HepG2 (cell line): Measurements from ENCODE around the gene LRPPRC. TPM values are rescaled to one million over a fixed set of nuclear protein-coding genes. Genes with fewer than 3 reads are reported as not detected.

Experiments
- ARID3A ChIP-seq: IDR thresholded peaks from 2 replicates; pipeline ENCODE4 v1.6.1; 2012; ENCODE audit warnings: low read depth, low read length, improper control_type of control experiment
- EEA1 ChIP-seq: sonication (generic); formaldehyde crosslinking; IDR thresholded peaks from 2 replicates; pipeline ENCODE4 v1.5.1; 2020; ENCODE audit warnings: mild to moderate bottlenecking, missing genetic modification reagents, borderline replicate concordance
- ETV6 ChIP-seq: sonication (generic); formaldehyde crosslinking; conservative IDR thresholded peaks from 2 replicates; pipeline ENCODE4 v1.4.0; 2020; ENCODE audit warnings: missing genetic modification reagents
- FOXJ3 ChIP-seq: sonication (generic); formaldehyde crosslinking; IDR thresholded peaks from 2 replicates; pipeline ENCODE4 v1.4.0; 2020; ENCODE audit warnings: missing genetic modification reagents, mild to moderate bottlenecking, borderline replicate concordance
- FOXK2 ChIP-seq: fragments of 450-650 bp; IDR thresholded peaks from 2 replicates; pipeline ENCODE4 v1.6.1; 2016
- HDAC2 ChIP-seq: sonication (generic); formaldehyde crosslinking; IDR thresholded peaks from 2 replicates; pipeline ENCODE4 v1.4.0; 2020; ENCODE audit warnings: missing genetic modification reagents
- HNRNPLL ChIP-seq: fragments of 200-400 bp; formaldehyde crosslinking; IDR thresholded peaks from 2 replicates; pipeline ENCODE4 v1.6.1; 2017; ENCODE audit warnings: mild to moderate bottlenecking, low read depth, low read length; ENCODE audit not compliant: poor library complexity, severe bottlenecking
- HOXA7 ChIP-seq: sonication (generic); formaldehyde crosslinking; IDR thresholded peaks from 2 replicates; pipeline ENCODE4 v1.8.1; 2022; ENCODE audit warnings: mild to moderate bottlenecking, missing genetic modification reagents, moderate library complexity
- IRF1 ChIP-seq: sonication (generic); formaldehyde crosslinking; IDR thresholded peaks from 2 replicates; pipeline ENCODE4 v1.4.0; 2020; ENCODE audit warnings: low read depth, mild to moderate bottlenecking, missing genetic modification reagents
- NFIB ChIP-seq: sonication (generic); formaldehyde crosslinking; IDR thresholded peaks from 2 replicates; pipeline ENCODE4 v1.9.0; 2021; ENCODE audit warnings: missing genetic modification reagents, mild to moderate bottlenecking, borderline replicate concordance
- RFXANK ChIP-seq: IDR thresholded peaks from 2 replicates; pipeline ENCODE4 v1.6.1; 2016
- TIGD3 ChIP-seq: sonication (generic); formaldehyde crosslinking; IDR thresholded peaks from 2 replicates; pipeline ENCODE4 v1.5.1; 2020; ENCODE audit warnings: mild to moderate bottlenecking, missing genetic modification reagents, borderline replicate concordance
- ZBTB10 ChIP-seq: sonication (generic); formaldehyde crosslinking; IDR thresholded peaks from 2 replicates; pipeline ENCODE4 v1.4.0; 2020; ENCODE audit warnings: missing genetic modification reagents, borderline replicate concordance
- ZNF121 ChIP-seq: sonication (generic); formaldehyde crosslinking; IDR thresholded peaks from 2 replicates; pipeline ENCODE4 v1.5.0; 2020; ENCODE audit warnings: mild to moderate bottlenecking, missing genetic modification reagents
- ZNF136 ChIP-seq: sonication (generic); formaldehyde crosslinking; IDR thresholded peaks from 2 replicates; pipeline ENCODE4 v1.8.1; 2022; ENCODE audit warnings: low read depth, mild to moderate bottlenecking, moderate library complexity, missing genetic modification reagents
- ZNF207 ChIP-seq: fragments of 450-650 bp; IDR thresholded peaks from 2 replicates; pipeline ENCODE4 v1.6.1; 2016; ENCODE audit warnings: antibody characterized with exemption, borderline replicate concordance
- ZNF224 ChIP-seq: sonication (generic); formaldehyde crosslinking; IDR thresholded peaks from 2 replicates; pipeline ENCODE4 v1.5.0; 2020; ENCODE audit warnings: mild to moderate bottlenecking, missing genetic modification reagents
- ZNF264 ChIP-seq: sonication (generic); formaldehyde crosslinking; IDR thresholded peaks from 2 replicates; pipeline ENCODE4 v1.4.0; 2020; ENCODE audit warnings: missing genetic modification reagents
- ZNF275 ChIP-seq: sonication (generic); formaldehyde crosslinking; IDR thresholded peaks from 2 replicates; pipeline ENCODE4 v1.8.0; 2022; ENCODE audit warnings: missing genetic modification reagents, mild to moderate bottlenecking, inconsistent platforms, borderline replicate concordance
- ZNF292 ChIP-seq: sonication (generic); formaldehyde crosslinking; IDR thresholded peaks from 2 replicates; pipeline ENCODE4 v1.8.1; 2022; ENCODE audit warnings: mild to moderate bottlenecking, low read depth, missing genetic modification reagents, borderline replicate concordance
- ZNF30 ChIP-seq: sonication (generic); formaldehyde crosslinking; IDR thresholded peaks from 2 replicates; pipeline ENCODE4 v1.5.0; 2020; ENCODE audit warnings: mild to moderate bottlenecking, missing genetic modification reagents
- ZNF501 ChIP-seq: sonication (generic); formaldehyde crosslinking; IDR thresholded peaks from 2 replicates; pipeline ENCODE4 v1.5.1; 2020; ENCODE audit warnings: mild to moderate bottlenecking, moderate library complexity, missing genetic modification reagents
- ZNF607 ChIP-seq: sonication (generic); formaldehyde crosslinking; IDR thresholded peaks from 2 replicates; pipeline ENCODE4 v1.5.1; 2020; ENCODE audit warnings: missing genetic modification reagents, mild to moderate bottlenecking, borderline replicate concordance
- ZNF678 ChIP-seq: sonication (generic); formaldehyde crosslinking; IDR thresholded peaks from 2 replicates; pipeline ENCODE4 v1.4.0; 2020; ENCODE audit warnings: mild to moderate bottlenecking, missing genetic modification reagents
- polyA plus RNA-seq, 8 experiments: library from polyadenylated mRNA; depleted of rRNA in 3 of 8; stranded (reverse) in 7 of 8; unstranded in 1 of 8; fragments of >200 nt; fragmentation: Illumina TruSeq in 4 of 8; extraction: Trizol in 4 of 8; gene quantifications; 2 replicates each; pipeline versions ENCODE4 v1.2.1 to v1.2.3, GENCODE V29; 2011 to 2016; ENCODE audit warnings: low read depth in 4 of 8, missing spikeins in 1 of 8, mixed read lengths in 1 of 8; ENCODE audit not compliant: insufficient read depth in 1 of 8
- total RNA-seq, 5 experiments: library from RNA; depleted of rRNA; stranded (reverse); fragments of >200 nt; fragmentation: Illumina TruSeq; extraction: Trizol; gene quantifications; 2 replicates each; pipeline ENCODE4 v1.2.3, GENCODE V29; 2016; ENCODE audit warnings: low read depth in 1 of 5

The LRPPRC gene
- total and polyA plus RNA-seq, 2 of the 13 experiments (the other 11 are each of a cell fraction or from before 2014, with no cell fraction given), result 117 to 167 TPM

GRCh38 chr2:44044281-44044720 lies 48.5 kb upstream of the LRPPRC start (continued):
- TF ChIP-seq ZBTB10 (CRISPR knock-in tag), result no peak
- no peak for TF ChIP-seq ZNF30 (CRISPR knock-in tag)
- peak; percentile 71 for TF ChIP-seq ZNF501 (CRISPR knock-in tag)
- TF ChIP-seq FOXJ3 (CRISPR knock-in tag), result no peak
- TF ChIP-seq EEA1 (CRISPR knock-in tag), result no peak
- TF ChIP-seq ZNF607 (CRISPR knock-in tag), result no peak
- peak; percentile 49; the same call in 1 of the 2 replicates for TF ChIP-seq HDAC2 (CRISPR knock-in tag)
- no peak for TF ChIP-seq ZNF224
- no peak for TF ChIP-seq TIGD3 (CRISPR knock-in tag)
- peak; percentile 76 for TF ChIP-seq ZNF121 (CRISPR knock-in tag)
- no peak for TF ChIP-seq IRF1 (CRISPR knock-in tag)
- TF ChIP-seq ZNF264 (CRISPR knock-in tag), result no peak
- no peak for TF ChIP-seq ZNF275 (CRISPR knock-in tag)
- TF ChIP-seq ETV6 (CRISPR knock-in tag), result 0 out of 2 replicates have a peak, but pooled peaks have one; percentile 64
- no peak for TF ChIP-seq HOXA7 (CRISPR knock-in tag)
- no peak for TF ChIP-seq ZNF136 (CRISPR knock-in tag)
- TF ChIP-seq RFXANK (CRISPR knock-in tag), result peak; percentile 77; the same call in 1 of the 2 replicates
- TF ChIP-seq NFIB (CRISPR knock-in tag), result no peak
- peak; percentile 54; the same call in 1 of the 2 replicates for TF ChIP-seq ZNF292 (CRISPR knock-in tag)
- TF ChIP-seq HNRNPLL, result no peak
- TF ChIP-seq ARID3A, result peak; percentile 50; the same call in 1 of the 2 replicates
- TF ChIP-seq ZNF207, result no peak
- no peak for TF ChIP-seq ZNF678
- TF ChIP-seq FOXK2, result no peak
